ENCODE data around the gene ADCY2.

- no peak for TF ChIP-seq POLR2AphosphoS5 (IDR thresholded peaks at IDR 0.05; ENCODE audit: low read depth)
- TF ChIP-seq CTCF (conservative IDR thresholded peaks at IDR 0.05; ENCODE audit: low read depth in 2 of 2): no peak
- TF ChIP-seq CREB1 (CRISPR knock-in tag; IDR thresholded peaks at IDR 0.05; ENCODE audit: low read depth): no peak
- TF ChIP-seq EZH2 (IDR thresholded peaks at IDR 0.05; ENCODE audit: low read depth, unreplicated experiment): no peak
- TF ChIP-seq EZH2phosphoT487 (IDR thresholded peaks at IDR 0.05; ENCODE audit: unreplicated experiment): no peak
These were observed 77.8 kb downstream of the ADCY2 start for GRCh38 chr5:7473668-7474215.

Data from GM23338 (cell line).